Astrocyte (in vitro differentiated cells and primary cell): ENCODE results near the gene PTPRK. TPM values are rescaled to one million over a fixed set of nuclear protein-coding genes. Genes with fewer than 3 reads are reported as not detected.

Source experiments
- DNase-seq: peaks from one replicate; pipeline ENCODE4 v3.0.0-alpha.2; 2010; ENCODE audit warnings: low read depth
- FAIRE-seq: peaks from 2 replicates; lab custom pipeline; 2011; peaks lifted over from hg19 to GRCh38; lab: Jason Lieb, UNC
- H2AFZ ChIP-seq: 2 replicates; pipeline ENCODE4 v1.6.0; 2012; ENCODE audit warnings: low read depth, low read length, inconsistent platforms
- H3K27ac ChIP-seq: 2 replicates; pipeline ENCODE4 v1.5.1; 2011; ENCODE audit warnings: low read depth, low read length, inconsistent platforms
- H3K27me3 ChIP-seq: 2 replicates; pipeline ENCODE4 v1.6.0; 2011; ENCODE audit warnings: low read length, inconsistent platforms; ENCODE audit not compliant: insufficient read depth
- H3K36me3 ChIP-seq: 2 replicates; pipeline ENCODE4 v1.5.1; 2011; ENCODE audit warnings: low read length, inconsistent platforms; ENCODE audit not compliant: insufficient read depth
- H3K4me1 ChIP-seq: 2 replicates; pipeline ENCODE4 v1.5.1; 2011; ENCODE audit warnings: low read length, inconsistent platforms; ENCODE audit not compliant: insufficient read depth
- H3K4me2 ChIP-seq: 2 replicates; pipeline ENCODE4 v1.6.0; 2012; ENCODE audit warnings: low read length, inconsistent platforms
- H3K4me3 ChIP-seq: 2 replicates; pipeline ENCODE4 v1.5.1; 2011; ENCODE audit warnings: low read depth, mild to moderate bottlenecking, low read length, inconsistent platforms; ENCODE audit not compliant: insufficient read depth
- H3K79me2 ChIP-seq: 2 replicates; pipeline ENCODE4 v1.6.0; 2012; ENCODE audit warnings: mild to moderate bottlenecking, low read length, inconsistent platforms; ENCODE audit not compliant: insufficient read depth
- H3K9ac ChIP-seq: 2 replicates; pipeline ENCODE4 v1.6.0; 2012; ENCODE audit warnings: mild to moderate bottlenecking, low read length, inconsistent platforms
- H3K9me3 ChIP-seq: 2 replicates; pipeline ENCODE4 v1.5.1; 2012; ENCODE audit warnings: low read depth, mild to moderate bottlenecking, low read length, inconsistent platforms; ENCODE audit not compliant: insufficient read depth
- H4K20me1 ChIP-seq: 2 replicates; pipeline ENCODE4 v1.6.0; 2012; ENCODE audit warnings: low read length, inconsistent platforms; ENCODE audit not compliant: insufficient read depth
- H3K27ac Mint-ChIP-seq: one replicate; pipeline ENCODE4 v1.8.0; 2021; ENCODE audit warnings: mild to moderate bottlenecking, mixed read lengths; ENCODE audit not compliant: unreplicated experiment
- H3K27me3 Mint-ChIP-seq: one replicate; pipeline ENCODE4 v1.8.0; 2021; ENCODE audit warnings: low read depth, mixed read lengths; ENCODE audit not compliant: unreplicated experiment
- H3K36me3 Mint-ChIP-seq: one replicate; pipeline ENCODE4 v1.8.0; 2021; ENCODE audit warnings: low read depth, mixed read lengths; ENCODE audit not compliant: unreplicated experiment
- H3K4me1 Mint-ChIP-seq: one replicate; pipeline ENCODE4 v1.8.0; 2021; ENCODE audit warnings: low read depth, mixed read lengths; ENCODE audit not compliant: unreplicated experiment
- H3K4me3 Mint-ChIP-seq: one replicate; pipeline ENCODE4 v1.8.0; 2021; ENCODE audit warnings: mild to moderate bottlenecking, moderate library complexity, mixed read lengths; ENCODE audit not compliant: unreplicated experiment
- H3K9me3 Mint-ChIP-seq: one replicate; pipeline ENCODE4 v1.8.0; 2021; ENCODE audit warnings: mild to moderate bottlenecking, mixed read lengths; ENCODE audit not compliant: unreplicated experiment
- CTCF ChIP-seq: IDR thresholded peaks from 2 replicates; pipeline ENCODE4 v1.5.1; 2011; ENCODE audit warnings: low read depth, mild to moderate bottlenecking, inconsistent platforms, low read length, moderate library complexity; ENCODE audit not compliant: insufficient read depth
- EZH2 ChIP-seq: IDR thresholded peaks from 2 replicates; pipeline ENCODE4 v1.6.1; 2012; ENCODE audit warnings: mild to moderate bottlenecking, low read length, inconsistent platforms; ENCODE audit not compliant: insufficient read depth
- total RNA-seq: library from RNA; stranded (reverse); gene quantifications from 2 replicates; pipeline ENCODE4 v1.2.1, GENCODE V29; 2021

PTPRK gene
- total RNA-seq, 1 donor from 2014 or later: 159 TPM

- Mint-ChIP-seq H3K36me3 (peaks cover 5% of the 10 kb centered on the region), H3K4me3 (no peak overlapping the region), H3K27me3 (no peaks in the 10 kb centered on the region), H3K9me3 (no peaks in the 10 kb centered on the region), H3K27ac (no peak overlapping the region), H3K4me1 (peaks cover 7% of the 10 kb centered on the region)
- Histone ChIP-seq H3K4me1 (no peaks in the 10 kb centered on the region), H2AFZ (no peak overlapping the region), H3K4me2 (no peak overlapping the region), H3K27me3 (no peaks in the 10 kb centered on the region), H3K36me3 (no peaks in the 10 kb centered on the region), H3K79me2 (peaks cover 8% of the 10 kb centered on the region), H3K9me3 (no peaks in the 10 kb centered on the region), H4K20me1 (no peaks in the 10 kb centered on the region), H3K4me3 (no peak overlapping the region), H3K9ac (no peak overlapping the region), H3K27ac (no peak overlapping the region)
- TF ChIP-seq EZH2: no peak
- TF ChIP-seq CTCF: no peak
- peak; percentile 51 for DNase-seq
- FAIRE-seq: no peak
These were observed 230.2 kb downstream of the PTPRK start for GRCh38 chr6:128290221-128290620.

GRCh38 chr6:128284128-128284527, 236.3 kb downstream of the PTPRK start:
- no peak for TF ChIP-seq EZH2
- no peak for TF ChIP-seq CTCF
- no peaks in the 10 kb centered on the region for H3K4me1 ChIP-seq
- H3K4me2 ChIP-seq: no peak overlapping the region
- no peaks in the 10 kb centered on the region for H3K9me3 Mint-ChIP-seq
- no peak overlapping the region for H3K27ac Mint-ChIP-seq
- no peak overlapping the region for H3K9ac ChIP-seq
- no peaks in the 10 kb centered on the region for H3K9me3 ChIP-seq
- H3K36me3 ChIP-seq: no peaks in the 10 kb centered on the region
- FAIRE-seq: no peak
- peaks cover 29% of the 10 kb centered on the region for H3K4me1 Mint-ChIP-seq
- H4K20me1 ChIP-seq: peaks cover 21% of the 10 kb centered on the region
- peaks cover 10% of the 10 kb centered on the region for H3K79me2 ChIP-seq
- peaks cover 4% of the 10 kb centered on the region for H3K36me3 Mint-ChIP-seq
- no peak overlapping the region for H2AFZ ChIP-seq
- DNase-seq: no peak
- H3K27me3 Mint-ChIP-seq: no peaks in the 10 kb centered on the region
- H3K27me3 ChIP-seq: no peaks in the 10 kb centered on the region
- H3K4me3 Mint-ChIP-seq: no peak overlapping the region
- no peak overlapping the region for H3K27ac ChIP-seq
- H3K4me3 ChIP-seq: no peak overlapping the region

- Histone ChIP-seq H2AFZ (no peak overlapping the region), H3K9ac (no peak overlapping the region), H3K27ac (no peak overlapping the region), H3K9me3 (no peaks in the 10 kb centered on the region), H4K20me1 (peaks cover 21% of the 10 kb centered on the region), H3K36me3 (no peaks in the 10 kb centered on the region), H3K4me1 (no peaks in the 10 kb centered on the region), H3K4me2 (no peak overlapping the region), H3K79me2 (peaks cover 10% of the 10 kb centered on the region), H3K27me3 (no peaks in the 10 kb centered on the region), H3K4me3 (no peak overlapping the region)
- Mint-ChIP-seq H3K9me3 (no peaks in the 10 kb centered on the region), H3K4me3 (no peak overlapping the region), H3K27ac (no peak overlapping the region), H3K4me1 (peaks cover 34% of the 10 kb centered on the region), H3K36me3 (peaks cover 4% of the 10 kb centered on the region), H3K27me3 (no peaks in the 10 kb centered on the region)
- FAIRE-seq (no peak), DNase-seq (no peak)
- TF ChIP-seq CTCF: no peak
- no peak for TF ChIP-seq EZH2
These were observed 237.4 kb downstream of the PTPRK start for GRCh38 chr6:128282961-128283360.
